Measurements from ENCODE around the gene CAMK1D.

The CAMK1D gene

GRCh38 chr10:12459762-12460161 lies 110.4 kb downstream of the CAMK1D start:
- peaks cover 13% of the 10 kb centered on the region for H3K4me1 ChIP-seq (ENCODE audit: control insufficient read depth, insufficient read depth, low read length)
- H3K4me3 ChIP-seq (ENCODE audit: low read depth, low read length): no peak overlapping the region
- POLR2A ChIA-PET: interaction anchor here (0.6 kb wide), 1 partner anchor 204 kb away, joined by 3 read pairs; no protein-coding TSS in a partner anchor
- TF ChIP-seq PRDM6 (tag by site-specific recombination; IDR thresholded peaks at IDR 0.05) (peak; percentile 3; the same call in 1 of the 2 replicates), YY1 (tag by site-specific recombination; IDR thresholded peaks at IDR 0.05) (no peak)
- H3K9me3 ChIP-seq (ENCODE audit: control insufficient read depth, insufficient read depth, low read depth, low read length): no peaks in the 10 kb centered on the region
- H3K27ac ChIP-seq (ENCODE audit: extremely low read depth, low read depth, low read length): no peak overlapping the region
- CTCF ChIA-PET: interaction anchor here (0.6 to 1.0 kb wide), 3 partner anchors 45 to 250 kb away, joined by 3 to 7 read pairs (median 5); no protein-coding TSS in a partner anchor
- no peaks in the 10 kb centered on the region for H3K36me3 ChIP-seq (ENCODE audit: control insufficient read depth in 2 of 2, insufficient read depth in 1 of 2, low read length in 2 of 2)

- H3K4me3 ChIP-seq (ENCODE audit: low read depth, low read length): no peak overlapping the region
- ChIA-PET CTCF (interaction anchor here (0.9 kb wide), 1 partner anchor 57 kb away, joined by 3 read pairs; no protein-coding TSS in a partner anchor), POLR2A (no interaction called here)
- no peak for TF ChIP-seq AEBP2 (tag by site-specific recombination; IDR thresholded peaks at IDR 0.05; ENCODE audit: borderline replicate concordance)
- TF ChIP-seq ZNF610 (tag by site-specific recombination; IDR thresholded peaks at IDR 0.05; ENCODE audit: borderline replicate concordance): no peak
- no peak for TF ChIP-seq BCL6B (tag by site-specific recombination; IDR thresholded peaks at IDR 0.05)
- no peak for TF ChIP-seq PRDM10 (tag by site-specific recombination; IDR thresholded peaks at IDR 0.05)
- TF ChIP-seq ZNF837 (tag by site-specific recombination; IDR thresholded peaks at IDR 0.05): no peak
- no peak for TF ChIP-seq OVOL3 (tag by site-specific recombination; IDR thresholded peaks at IDR 0.05)
- TF ChIP-seq ZNF239 (tag by site-specific recombination; IDR thresholded peaks at IDR 0.05): no peak
- TF ChIP-seq ZEB2 (tag by site-specific recombination; IDR thresholded peaks at IDR 0.05): no peak
- TF ChIP-seq ZNF791 (tag by site-specific recombination; IDR thresholded peaks at IDR 0.05): no peak
- no peak for TF ChIP-seq ZNF132 (tag by site-specific recombination; IDR thresholded peaks at IDR 0.05; ENCODE audit: borderline replicate concordance)
- no peak for TF ChIP-seq ZNF777 (tag by site-specific recombination; IDR thresholded peaks at IDR 0.05; ENCODE audit: borderline replicate concordance)
- no peak for TF ChIP-seq ZNF624 (tag by site-specific recombination; IDR thresholded peaks at IDR 0.05)
- TF ChIP-seq SETDB1 (IDR thresholded peaks at IDR 0.05; ENCODE audit: insufficient read length, low read length): no peak
- TF ChIP-seq ZNF707 (tag by site-specific recombination; IDR thresholded peaks at IDR 0.05): no peak
- TF ChIP-seq ZNF280D (tag by site-specific recombination; IDR thresholded peaks at IDR 0.05): no peak
- no peak for TF ChIP-seq ZBTB7A (tag by site-specific recombination; IDR thresholded peaks at IDR 0.05; ENCODE audit: low read depth)
- no peak for TF ChIP-seq ZNF549 (tag by site-specific recombination; IDR thresholded peaks at IDR 0.05)
- no peak for TF ChIP-seq ZNF221 (tag by site-specific recombination; IDR thresholded peaks at IDR 0.05; ENCODE audit: borderline replicate concordance)
- H3K9me3 ChIP-seq (ENCODE audit: control insufficient read depth, insufficient read depth, low read depth, low read length): no peaks in the 10 kb centered on the region
- H3K4me1 ChIP-seq (ENCODE audit: control insufficient read depth, insufficient read depth, low read length): peaks cover 6% of the 10 kb centered on the region
- H3K36me3 ChIP-seq (ENCODE audit: control insufficient read depth in 2 of 2, insufficient read depth in 1 of 2, low read length in 2 of 2): no peaks in the 10 kb centered on the region
- no peak overlapping the region for H3K27ac ChIP-seq (ENCODE audit: extremely low read depth, low read depth, low read length)
Observed at GRCh38 chr10:12463459-12463838, 114.1 kb downstream of the CAMK1D start.

Data from HEK293 (cell line).